ENCODE measurements around the gene SWT1.

DNA sequence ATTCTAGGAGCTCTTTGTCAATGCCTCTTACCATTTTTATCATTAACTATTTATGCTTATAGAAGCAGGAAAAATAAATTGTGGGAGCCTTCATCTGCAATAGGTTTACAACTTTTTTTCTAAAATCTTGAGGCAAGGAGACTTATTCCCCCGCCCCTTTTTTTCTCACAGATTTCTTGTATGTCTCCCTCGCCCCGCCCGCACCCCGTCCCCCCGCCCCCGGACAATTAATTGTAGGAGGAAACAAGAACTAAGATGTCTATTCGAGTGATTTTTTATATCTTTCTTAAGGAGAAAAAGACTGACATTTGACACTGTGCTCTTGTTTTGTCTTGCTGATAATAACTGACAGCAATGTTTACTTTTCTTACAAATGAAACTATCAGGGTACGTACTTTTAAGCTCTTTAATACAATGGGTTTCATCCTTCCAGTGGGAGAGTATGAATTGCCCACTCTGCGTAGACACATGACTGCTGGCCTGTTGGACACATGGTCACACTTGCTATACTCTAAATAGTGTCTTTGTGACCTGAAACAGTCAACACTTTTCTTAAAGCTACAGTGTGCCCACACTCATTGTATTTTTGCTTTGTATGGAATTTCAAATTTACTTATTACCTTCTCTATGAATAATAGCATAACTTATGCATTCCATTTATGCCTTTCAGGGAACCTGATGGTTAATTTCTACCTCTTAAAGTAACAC, 161.6 kb downstream of the SWT1 start:
- TF ChIP-seq, protein P1, sequence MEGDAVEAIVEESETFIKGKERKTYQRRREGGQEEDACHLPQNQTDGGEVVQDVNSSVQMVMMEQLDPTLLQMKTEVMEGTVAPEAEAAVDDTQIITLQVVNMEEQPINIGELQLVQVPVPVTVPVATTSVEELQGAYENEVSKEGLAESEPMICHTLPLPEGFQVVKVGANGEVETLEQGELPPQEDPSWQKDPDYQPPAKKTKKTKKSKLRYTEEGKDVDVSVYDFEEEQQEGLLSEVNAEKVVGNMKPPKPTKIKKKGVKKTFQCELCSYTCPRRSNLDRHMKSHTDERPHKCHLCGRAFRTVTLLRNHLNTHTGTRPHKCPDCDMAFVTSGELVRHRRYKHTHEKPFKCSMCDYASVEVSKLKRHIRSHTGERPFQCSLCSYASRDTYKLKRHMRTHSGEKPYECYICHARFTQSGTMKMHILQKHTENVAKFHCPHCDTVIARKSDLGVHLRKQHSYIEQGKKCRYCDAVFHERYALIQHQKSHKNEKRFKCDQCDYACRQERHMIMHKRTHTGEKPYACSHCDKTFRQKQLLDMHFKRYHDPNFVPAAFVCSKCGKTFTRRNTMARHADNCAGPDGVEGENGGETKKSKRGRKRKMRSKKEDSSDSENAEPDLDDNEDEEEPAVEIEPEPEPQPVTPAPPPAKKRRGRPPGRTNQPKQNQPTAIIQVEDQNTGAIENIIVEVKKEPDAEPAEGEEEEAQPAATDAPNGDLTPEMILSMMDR (conservative IDR thresholded peaks at IDR 0.05) = no peak
- no peak for TF ChIP-seq EZH2 (IDR thresholded peaks at IDR 0.05; ENCODE audit: low read depth)
